HepG2 (cell line): ENCODE measurements around the gene LAPTM4A. TPM values are rescaled to one million over a fixed set of nuclear protein-coding genes. Genes with fewer than 3 reads are reported as not detected.

Experiments
- CENPT ChIP-seq: sonication (generic); formaldehyde crosslinking; IDR thresholded peaks from 2 replicates; pipeline ENCODE4 v1.8.0; 2022; ENCODE audit warnings: low read depth, mild to moderate bottlenecking, moderate library complexity, missing genetic modification reagents
- HNRNPL ChIP-seq: fragments of 200-400 bp; formaldehyde crosslinking; IDR thresholded peaks from 2 replicates; pipeline ENCODE4 v1.6.1; 2017; ENCODE audit warnings: mild to moderate bottlenecking, low read depth, low read length
- IRF2 ChIP-seq: IDR thresholded peaks from 2 replicates; pipeline ENCODE4 v1.6.1; 2018; ENCODE audit warnings: missing genetic modification reagents, missing compliant biosample characterization
- KAT2B ChIP-seq: fragments of 150-350 bp; IDR thresholded peaks from 2 replicates; pipeline ENCODE4 v1.6.1; 2014; ENCODE audit warnings: low read depth, low read length, borderline replicate concordance
- KLF9 ChIP-seq: IDR thresholded peaks from 2 replicates; pipeline ENCODE4 v1.6.1; 2016; ENCODE audit warnings: low read depth
- RFXANK ChIP-seq: IDR thresholded peaks from 2 replicates; pipeline ENCODE4 v1.6.1; 2016
- RFXAP ChIP-seq: sonication (generic); formaldehyde crosslinking; IDR thresholded peaks from 2 replicates; pipeline ENCODE4 v1.4.0; 2020; ENCODE audit warnings: missing genetic modification reagents, borderline replicate concordance
- SYNCRIP ChIP-seq: fragments of 200-400 bp; formaldehyde crosslinking; IDR thresholded peaks from 2 replicates; pipeline ENCODE4 v1.6.1; 2018; ENCODE audit warnings: mild to moderate bottlenecking, low read depth, low read length; ENCODE audit not compliant: insufficient read depth
- ZFP36L1 ChIP-seq: sonication (generic); formaldehyde crosslinking; IDR thresholded peaks from 2 replicates; pipeline ENCODE4 v1.8.0; 2022; ENCODE audit warnings: mild to moderate bottlenecking, missing genetic modification reagents, moderate library complexity
- ZNF460 ChIP-seq: sonication (generic); formaldehyde crosslinking; IDR thresholded peaks from 2 replicates; pipeline ENCODE4 v1.5.1; 2020; ENCODE audit warnings: missing genetic modification reagents, mild to moderate bottlenecking, borderline replicate concordance
- ZNF468 ChIP-seq: sonication (generic); formaldehyde crosslinking; IDR thresholded peaks from 2 replicates; pipeline ENCODE4 v1.8.0; 2022; ENCODE audit warnings: mild to moderate bottlenecking, moderate library complexity, missing genetic modification reagents
- ZNF703 ChIP-seq: sonication (generic); formaldehyde crosslinking; IDR thresholded peaks from 2 replicates; pipeline ENCODE4 v1.5.1; 2020; ENCODE audit warnings: missing genetic modification reagents, mild to moderate bottlenecking, moderate library complexity, borderline replicate concordance
- polyA plus RNA-seq, 8 experiments: library from polyadenylated mRNA; depleted of rRNA in 3 of 8; stranded (reverse) in 7 of 8; unstranded in 1 of 8; fragments of >200 nt; fragmentation: Illumina TruSeq in 4 of 8; extraction: Trizol in 4 of 8; gene quantifications; 2 replicates each; pipeline versions ENCODE4 v1.2.1 to v1.2.3, GENCODE V29; 2011 to 2016; ENCODE audit warnings: low read depth in 4 of 8, missing spikeins in 1 of 8, mixed read lengths in 1 of 8; ENCODE audit not compliant: insufficient read depth in 1 of 8
- total RNA-seq, 5 experiments: library from RNA; depleted of rRNA; stranded (reverse); fragments of >200 nt; fragmentation: Illumina TruSeq; extraction: Trizol; gene quantifications; 2 replicates each; pipeline ENCODE4 v1.2.3, GENCODE V29; 2016; ENCODE audit warnings: low read depth in 1 of 5
- TF ChIP-seq, protein P1 (sequence below): sonication (generic); formaldehyde crosslinking; IDR thresholded peaks from 2 replicates; pipeline ENCODE4 v1.9.0; 2021; ENCODE audit warnings: missing genetic modification reagents, borderline replicate concordance
- TF ChIP-seq, protein P2 (sequence below): sonication (generic); formaldehyde crosslinking; IDR thresholded peaks from 2 replicates; pipeline ENCODE4 v1.4.0; 2020; ENCODE audit warnings: missing genetic modification reagents, low read depth, mild to moderate bottlenecking, borderline replicate concordance
- TF ChIP-seq, protein P3 (sequence below): IDR thresholded peaks from 2 replicates; pipeline ENCODE4 v1.6.1; 2016
- TF ChIP-seq, protein P4 (sequence below): sonication (generic); formaldehyde crosslinking; IDR thresholded peaks from 2 replicates; pipeline ENCODE4 v1.4.0; 2020; ENCODE audit warnings: missing genetic modification reagents
- TF ChIP-seq, protein P5 (sequence below): sonication (generic); formaldehyde crosslinking; IDR thresholded peaks from 2 replicates; pipeline ENCODE4 v1.4.0; 2020; ENCODE audit warnings: missing genetic modification reagents

Gene LAPTM4A
- total and polyA plus RNA-seq, 2 of the 13 experiments (the other 11 are each of a cell fraction or from before 2014, with no cell fraction given): 116 to 558 TPM

DNA sequence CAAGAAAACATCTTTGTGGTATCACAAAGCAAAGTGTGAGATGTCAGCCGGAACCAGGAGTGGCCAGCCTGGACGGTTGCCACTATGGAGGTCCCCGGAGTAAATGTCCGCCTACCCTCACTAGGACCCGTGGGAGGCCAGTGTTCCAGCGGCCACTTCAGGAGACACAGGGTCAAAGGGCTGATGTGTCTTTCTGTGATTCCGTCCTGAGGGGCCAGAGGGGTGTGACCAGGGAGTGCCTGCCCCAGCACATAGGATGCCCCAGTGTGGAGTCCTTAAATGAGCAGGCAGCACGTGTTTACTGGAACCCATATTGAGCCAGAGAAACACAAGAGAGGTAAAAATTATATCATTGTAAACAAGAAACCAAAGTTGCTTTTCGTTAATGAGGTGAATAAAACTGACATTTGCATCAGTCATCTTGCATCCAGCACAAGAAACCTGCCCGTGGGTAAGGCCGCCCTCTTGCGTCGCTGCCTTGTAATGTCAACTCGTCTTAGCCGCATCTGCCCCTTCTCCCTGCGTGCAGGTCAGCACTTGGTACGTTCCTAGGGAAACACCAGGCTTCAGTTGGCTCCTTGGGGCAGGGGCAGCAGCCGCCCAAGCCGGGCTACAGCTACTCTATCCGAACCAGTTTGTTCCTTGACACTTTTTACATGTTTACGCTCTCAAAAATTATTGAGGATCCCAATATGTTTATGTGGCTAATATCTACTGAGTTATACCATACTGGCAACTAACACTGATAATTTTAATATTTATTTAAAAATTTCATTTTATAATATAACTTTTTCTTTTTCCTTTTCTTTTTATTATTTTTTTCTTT lies 46.7 kb upstream of the LAPTM4A start (continued):
- TF ChIP-seq KLF9 (CRISPR knock-in tag): no peak
- peak; percentile 64; the same call in 1 of the 2 replicates for TF ChIP-seq IRF2
- TF ChIP-seq, protein P1, sequence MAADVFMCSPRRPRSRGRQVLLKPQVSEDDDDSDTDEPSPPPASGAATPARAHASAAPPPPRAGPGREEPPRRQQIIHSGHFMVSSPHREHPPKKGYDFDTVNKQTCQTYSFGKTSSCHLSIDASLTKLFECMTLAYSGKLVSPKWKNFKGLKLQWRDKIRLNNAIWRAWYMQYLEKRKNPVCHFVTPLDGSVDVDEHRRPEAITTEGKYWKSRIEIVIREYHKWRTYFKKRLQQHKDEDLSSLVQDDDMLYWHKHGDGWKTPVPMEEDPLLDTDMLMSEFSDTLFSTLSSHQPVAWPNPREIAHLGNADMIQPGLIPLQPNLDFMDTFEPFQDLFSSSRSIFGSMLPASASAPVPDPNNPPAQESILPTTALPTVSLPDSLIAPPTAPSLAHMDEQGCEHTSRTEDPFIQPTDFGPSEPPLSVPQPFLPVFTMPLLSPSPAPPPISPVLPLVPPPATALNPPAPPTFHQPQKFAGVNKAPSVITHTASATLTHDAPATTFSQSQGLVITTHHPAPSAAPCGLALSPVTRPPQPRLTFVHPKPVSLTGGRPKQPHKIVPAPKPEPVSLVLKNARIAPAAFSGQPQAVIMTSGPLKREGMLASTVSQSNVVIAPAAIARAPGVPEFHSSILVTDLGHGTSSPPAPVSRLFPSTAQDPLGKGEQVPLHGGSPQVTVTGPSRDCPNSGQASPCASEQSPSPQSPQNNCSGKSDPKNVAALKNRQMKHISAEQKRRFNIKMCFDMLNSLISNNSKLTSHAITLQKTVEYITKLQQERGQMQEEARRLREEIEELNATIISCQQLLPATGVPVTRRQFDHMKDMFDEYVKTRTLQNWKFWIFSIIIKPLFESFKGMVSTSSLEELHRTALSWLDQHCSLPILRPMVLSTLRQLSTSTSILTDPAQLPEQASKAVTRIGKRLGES (CRISPR knock-in tag): no peak
- TF ChIP-seq CENPT: no peak
- no peak for TF ChIP-seq RFXAP (CRISPR knock-in tag)
- TF ChIP-seq ZFP36L1 (CRISPR knock-in tag): no peak
- no peak for TF ChIP-seq ZNF468 (CRISPR knock-in tag)
- TF ChIP-seq RFXANK (CRISPR knock-in tag): no peak
- TF ChIP-seq, protein P2, sequence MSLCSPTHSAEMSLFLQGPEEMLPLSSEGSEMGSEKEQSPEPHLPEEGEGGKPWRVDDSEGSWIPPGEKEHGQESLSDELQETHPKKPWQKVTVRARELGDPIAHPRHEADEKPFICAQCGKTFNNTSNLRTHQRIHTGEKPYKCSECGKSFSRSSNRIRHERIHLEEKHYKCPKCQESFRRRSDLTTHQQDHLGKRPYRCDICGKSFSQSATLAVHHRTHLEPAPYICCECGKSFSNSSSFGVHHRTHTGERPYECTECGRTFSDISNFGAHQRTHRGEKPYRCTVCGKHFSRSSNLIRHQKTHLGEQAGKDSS (CRISPR knock-in tag): no peak
- no peak for TF ChIP-seq ZNF703 (CRISPR knock-in tag)
- TF ChIP-seq SYNCRIP: no peak
- TF ChIP-seq ZNF460 (CRISPR knock-in tag): no peak
- TF ChIP-seq HNRNPL: no peak
- TF ChIP-seq, protein P3, sequence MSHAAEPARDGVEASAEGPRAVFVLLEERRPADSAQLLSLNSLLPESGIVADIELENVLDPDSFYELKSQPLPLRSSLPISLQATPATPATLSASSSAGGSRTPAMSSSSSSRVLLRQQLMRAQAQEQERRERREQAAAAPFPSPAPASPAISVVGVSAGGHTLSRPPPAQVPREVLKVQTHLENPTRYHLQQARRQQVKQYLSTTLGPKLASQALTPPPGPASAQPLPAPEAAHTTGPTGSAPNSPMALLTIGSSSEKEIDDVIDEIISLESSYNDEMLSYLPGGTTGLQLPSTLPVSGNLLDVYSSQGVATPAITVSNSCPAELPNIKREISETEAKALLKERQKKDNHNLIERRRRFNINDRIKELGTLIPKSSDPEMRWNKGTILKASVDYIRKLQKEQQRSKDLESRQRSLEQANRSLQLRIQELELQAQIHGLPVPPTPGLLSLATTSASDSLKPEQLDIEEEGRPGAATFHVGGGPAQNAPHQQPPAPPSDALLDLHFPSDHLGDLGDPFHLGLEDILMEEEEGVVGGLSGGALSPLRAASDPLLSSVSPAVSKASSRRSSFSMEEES: no peak
- TF ChIP-seq, protein P4, sequence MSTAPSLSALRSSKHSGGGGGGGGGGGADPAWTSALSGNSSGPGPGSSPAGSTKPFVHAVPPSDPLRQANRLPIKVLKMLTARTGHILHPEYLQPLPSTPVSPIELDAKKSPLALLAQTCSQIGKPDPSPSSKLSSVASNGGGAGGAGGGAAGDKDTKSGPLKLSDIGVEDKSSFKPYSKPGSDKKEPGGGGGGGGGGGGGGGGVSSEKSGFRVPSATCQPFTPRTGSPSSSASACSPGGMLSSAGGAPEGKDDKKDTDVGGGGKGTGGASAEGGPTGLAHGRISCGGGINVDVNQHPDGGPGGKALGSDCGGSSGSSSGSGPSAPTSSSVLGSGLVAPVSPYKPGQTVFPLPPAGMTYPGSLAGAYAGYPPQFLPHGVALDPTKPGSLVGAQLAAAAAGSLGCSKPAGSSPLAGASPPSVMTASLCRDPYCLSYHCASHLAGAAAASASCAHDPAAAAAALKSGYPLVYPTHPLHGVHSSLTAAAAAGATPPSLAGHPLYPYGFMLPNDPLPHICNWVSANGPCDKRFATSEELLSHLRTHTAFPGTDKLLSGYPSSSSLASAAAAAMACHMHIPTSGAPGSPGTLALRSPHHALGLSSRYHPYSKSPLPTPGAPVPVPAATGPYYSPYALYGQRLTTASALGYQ: no peak
- TF ChIP-seq, protein P5, sequence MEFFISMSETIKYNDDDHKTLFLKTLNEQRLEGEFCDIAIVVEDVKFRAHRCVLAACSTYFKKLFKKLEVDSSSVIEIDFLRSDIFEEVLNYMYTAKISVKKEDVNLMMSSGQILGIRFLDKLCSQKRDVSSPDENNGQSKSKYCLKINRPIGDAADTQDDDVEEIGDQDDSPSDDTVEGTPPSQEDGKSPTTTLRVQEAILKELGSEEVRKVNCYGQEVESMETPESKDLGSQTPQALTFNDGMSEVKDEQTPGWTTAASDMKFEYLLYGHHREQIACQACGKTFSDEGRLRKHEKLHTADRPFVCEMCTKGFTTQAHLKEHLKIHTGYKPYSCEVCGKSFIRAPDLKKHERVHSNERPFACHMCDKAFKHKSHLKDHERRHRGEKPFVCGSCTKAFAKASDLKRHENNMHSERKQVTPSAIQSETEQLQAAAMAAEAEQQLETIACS (CRISPR knock-in tag): no peak
- TF ChIP-seq KAT2B: no peak
